IMR-90 (cell line): ENCODE data around the gene CENPQ. TPM values are rescaled to one million over a fixed set of nuclear protein-coding genes. Genes with fewer than 3 reads are reported as not detected.
A peak's percentile ranks its signal among the peaks of the same experiment; 100 is the strongest.

ENCODE experiments used
- ATAC-seq: fragments of 200-7000 bp; cut with Tn5 transposase; 2 replicates; pipeline ENCODE4 v1.9.1; 2020; ENCODE audit warnings: low read depth, mild to moderate bottlenecking, moderate library complexity
- BruUV-seq: library from RNA; stranded (reverse); fragments of 400-500 nt; replicated peaks from 2 replicates; lab custom pipeline; 2021; lab: Mats Ljungman, UMichigan
- CTCF ChIA-PET: fragments of 300-600 bp; formaldehyde crosslinking; extraction: SDS; loops from one replicate; lab custom pipeline; 2021; ENCODE audit warnings: antibody characterized with exemption; lab: Yijun Ruan, JAX
- POLR2A ChIA-PET: fragments of 300-600 bp; sonication (Branson Sonifier 250); formaldehyde crosslinking; loops from one replicate; lab custom pipeline; 2022; ENCODE audit warnings: antibody characterized with exemption; ENCODE audit not compliant: unreplicated experiment; lab: Charles Lee
- DNase-seq: peaks from one replicate; pipeline ENCODE4 v3.0.0; 2013
- H2AFZ ChIP-seq: replicated peaks from 2 replicates; pipeline ENCODE3; 2013; ENCODE audit warnings: low read length, mild to moderate bottlenecking; ENCODE audit not compliant: poor library complexity
- H2AK5ac ChIP-seq: 2 replicates; pipeline ENCODE4 v1.6.1; 2013; ENCODE audit warnings: low read depth, low read length, inconsistent platforms
- H2AK9ac ChIP-seq: replicated peaks from 2 replicates; pipeline ENCODE3; 2013; ENCODE audit warnings: mild to moderate bottlenecking, low read depth, low read length, moderate library complexity; ENCODE audit not compliant: poor library complexity
- H2BK120ac ChIP-seq: 2 replicates; pipeline ENCODE4 v1.6.1; 2013; ENCODE audit warnings: low read depth, low read length, inconsistent platforms
- H2BK15ac ChIP-seq: 3 replicates; pipeline ENCODE4 v1.6.1; 2013; ENCODE audit warnings: low read depth, low read length, inconsistent platforms
- H2BK20ac ChIP-seq: 2 replicates; pipeline ENCODE4 v1.6.1; 2013; ENCODE audit warnings: low read depth, mild to moderate bottlenecking, inconsistent platforms, low read length, moderate library complexity
- H2BK5ac ChIP-seq: 2 replicates; pipeline ENCODE4 v1.6.1; 2013; ENCODE audit warnings: mild to moderate bottlenecking, low read depth, low read length, inconsistent platforms; ENCODE audit not compliant: poor library complexity, severe bottlenecking
- H3K14ac ChIP-seq: replicated peaks from 2 replicates; pipeline ENCODE4 v1.6.1; 2013; ENCODE audit warnings: low read depth, low read length, inconsistent platforms
- H3K18ac ChIP-seq: 2 replicates; pipeline ENCODE4 v1.6.1; 2013; ENCODE audit warnings: low read depth, low read length, control low read depth
- H3K23ac ChIP-seq: 2 replicates; pipeline ENCODE4 v1.6.1; 2013; ENCODE audit warnings: low read depth, low read length, inconsistent platforms
- H3K27ac ChIP-seq: 2 replicates; pipeline ENCODE4 v1.5.1; 2013; ENCODE audit warnings: mild to moderate bottlenecking, control low read depth, low read length; ENCODE audit not compliant: insufficient read depth
- H3K27me3 ChIP-seq: 2 replicates; pipeline ENCODE4 v1.6.1; 2013; ENCODE audit warnings: low read length; ENCODE audit not compliant: control insufficient read depth, insufficient read depth
- H3K36me3 ChIP-seq: 2 replicates; pipeline ENCODE4 v1.6.1; 2013; ENCODE audit warnings: low read length, mixed read lengths; ENCODE audit not compliant: control insufficient read depth, insufficient read depth
- H3K4ac ChIP-seq: 2 replicates; pipeline ENCODE4 v1.6.1; 2013; ENCODE audit warnings: low read depth, low read length, inconsistent platforms
- H3K4me1 ChIP-seq: 2 replicates; pipeline ENCODE4 v1.6.1; 2013; ENCODE audit warnings: low read length, mixed read lengths; ENCODE audit not compliant: control insufficient read depth, insufficient read depth
- H3K4me2 ChIP-seq: 2 replicates; pipeline ENCODE4 v1.6.1; 2013; ENCODE audit warnings: low read depth, mild to moderate bottlenecking, control low read depth, low read length, moderate library complexity
- H3K4me3 ChIP-seq: 2 replicates; pipeline ENCODE4 v1.5.1; 2013; ENCODE audit warnings: low read depth, mild to moderate bottlenecking, control low read depth, low read length, moderate library complexity; ENCODE audit not compliant: insufficient read depth
- H3K56ac ChIP-seq: 2 replicates; pipeline ENCODE4 v1.6.1; 2013; ENCODE audit warnings: low read length, inconsistent platforms; ENCODE audit not compliant: insufficient read depth; ENCODE audit errors: extremely low read depth
- H3K79me1 ChIP-seq, 2 experiments: 2 replicates each; pipeline ENCODE4 v1.6.1; 2013; ENCODE audit warnings: low read length in 2 of 2, inconsistent platforms in 1 of 2, low read depth in 1 of 2
- H3K9ac ChIP-seq: 2 replicates; pipeline ENCODE4 v1.6.1; 2013; ENCODE audit warnings: low read depth, low read length, control low read depth
- H3K9me1 ChIP-seq: 2 replicates; pipeline ENCODE4 v1.6.1; 2013; ENCODE audit warnings: low read length, inconsistent platforms; ENCODE audit not compliant: insufficient read depth
- H3K9me3 ChIP-seq: 2 replicates; pipeline ENCODE4 v1.6.1; 2013; ENCODE audit warnings: low read length; ENCODE audit not compliant: control insufficient read depth, insufficient read depth
- H4K20me1 ChIP-seq: 2 replicates; pipeline ENCODE4 v1.6.1; 2013; ENCODE audit warnings: low read length, inconsistent platforms; ENCODE audit not compliant: insufficient read depth
- H4K5ac ChIP-seq: 2 replicates; pipeline ENCODE4 v1.6.1; 2013; ENCODE audit warnings: mild to moderate bottlenecking, low read depth, low read length, control low read depth
- H4K8ac ChIP-seq, 2 experiments: 2 replicates each; pipeline ENCODE4 v1.6.1; 2013; ENCODE audit warnings: low read depth in 2 of 2, low read length in 2 of 2, control low read depth in 1 of 2, inconsistent platforms in 1 of 2
- H4K91ac ChIP-seq: 2 replicates; pipeline ENCODE4 v1.6.1; 2013; ENCODE audit warnings: low read depth, low read length, inconsistent platforms; ENCODE audit not compliant: insufficient read depth
- BHLHE40 ChIP-seq: fragments of 150-350 bp; IDR thresholded peaks from 2 replicates; pipeline ENCODE4 v1.6.1; 2016; ENCODE audit warnings: mild to moderate bottlenecking, low read depth, low read length
- CEBPB ChIP-seq: IDR thresholded peaks from 2 replicates; pipeline ENCODE4 v1.6.1; 2012; ENCODE audit warnings: low read depth, low read length, improper control_type of control experiment
- CTCF ChIP-seq: conservative IDR thresholded peaks from 2 replicates; pipeline ENCODE4 v1.5.1; 2012; ENCODE audit warnings: mild to moderate bottlenecking, low read depth, low read length, improper control_type of control experiment
- FOS ChIP-seq: fragments of 150-350 bp; IDR thresholded peaks from 2 replicates; pipeline ENCODE4 v1.6.1; 2016; ENCODE audit warnings: low read depth, low read length
- MAFK ChIP-seq: IDR thresholded peaks from 2 replicates; pipeline ENCODE4 v1.6.1; 2012; ENCODE audit warnings: low read depth, low read length, improper control_type of control experiment
- NFE2L2 ChIP-seq: fragments of 150-350 bp; IDR thresholded peaks from 2 replicates; pipeline ENCODE4 v1.6.1; 2016; ENCODE audit warnings: low read depth, mild to moderate bottlenecking, low read length
- RFX5 ChIP-seq: IDR thresholded peaks from 2 replicates; pipeline ENCODE4 v1.8.0; 2012; ENCODE audit warnings: low read depth, mild to moderate bottlenecking, low read length, moderate library complexity
- SMC3 ChIP-seq: fragments of 150-350 bp; IDR thresholded peaks from 2 replicates; pipeline ENCODE4 v1.6.1; 2016; ENCODE audit warnings: low read depth, mild to moderate bottlenecking, antibody characterized with exemption, low read length, moderate library complexity
- WGBS, 2 experiments: methylation state at CpG; one replicate each; pipeline versions ENCODE4 v1.1.5 to v1.1.7; 2013; ENCODE audit warnings: missing lambda C conversion rate in 2 of 2; ENCODE audit not compliant: insufficient read length in 1 of 2; ENCODE audit errors: extremely low coverage in 2 of 2; 5-methylcytosine and 5-hydroxymethylcytosine counted together
- dilution Hi-C: fragments of 300-500 bp; cut with HindIII; formaldehyde crosslinking; loops from one replicate; pipeline ENCODE4 v1.14.3; 2018; ENCODE audit warnings: low sequenced_read_pairs; ENCODE audit not compliant: unreplicated experiment
- in situ Hi-C: fragments of 300-500 bp; cut with MboI; formaldehyde crosslinking; loops from 3 replicates; pipeline ENCODE4 v1.14.3; 2019; ENCODE audit warnings: low sequenced_read_pairs, inconsistent platforms, mixed read lengths
- intact Hi-C: fragments of 100-400 bp; cut with micrococcal nuclease; formaldehyde crosslinking; loops from 2 replicates; pipeline ENCODE4 v1.10.0; 2022
- polyA plus RNA-seq, 3 experiments: library from polyadenylated mRNA; depleted of rRNA; stranded (reverse); fragments of >200 nt; gene quantifications; 2 replicates each; pipeline ENCODE4 v1.2.3, GENCODE V29; 2012; ENCODE audit warnings: low replicate concordance in 1 of 3
- total RNA-seq: library from RNA; depleted of rRNA; stranded (reverse); fragments of >200 nt; gene quantifications from 2 replicates; pipeline ENCODE4 v1.2.3, GENCODE V29; 2012
- TF ChIP-seq, protein P1 (sequence below): fragments of 150-350 bp; IDR thresholded peaks from 2 replicates; pipeline ENCODE4 v1.6.1; 2016; ENCODE audit warnings: low read depth, mild to moderate bottlenecking, low read length, moderate library complexity, borderline replicate concordance

Gene CENPQ
- total and polyA plus RNA-seq, 2 of the 4 experiments (the other 2 are of a cell fraction), result 2.2 to 3.7 TPM

DNA sequence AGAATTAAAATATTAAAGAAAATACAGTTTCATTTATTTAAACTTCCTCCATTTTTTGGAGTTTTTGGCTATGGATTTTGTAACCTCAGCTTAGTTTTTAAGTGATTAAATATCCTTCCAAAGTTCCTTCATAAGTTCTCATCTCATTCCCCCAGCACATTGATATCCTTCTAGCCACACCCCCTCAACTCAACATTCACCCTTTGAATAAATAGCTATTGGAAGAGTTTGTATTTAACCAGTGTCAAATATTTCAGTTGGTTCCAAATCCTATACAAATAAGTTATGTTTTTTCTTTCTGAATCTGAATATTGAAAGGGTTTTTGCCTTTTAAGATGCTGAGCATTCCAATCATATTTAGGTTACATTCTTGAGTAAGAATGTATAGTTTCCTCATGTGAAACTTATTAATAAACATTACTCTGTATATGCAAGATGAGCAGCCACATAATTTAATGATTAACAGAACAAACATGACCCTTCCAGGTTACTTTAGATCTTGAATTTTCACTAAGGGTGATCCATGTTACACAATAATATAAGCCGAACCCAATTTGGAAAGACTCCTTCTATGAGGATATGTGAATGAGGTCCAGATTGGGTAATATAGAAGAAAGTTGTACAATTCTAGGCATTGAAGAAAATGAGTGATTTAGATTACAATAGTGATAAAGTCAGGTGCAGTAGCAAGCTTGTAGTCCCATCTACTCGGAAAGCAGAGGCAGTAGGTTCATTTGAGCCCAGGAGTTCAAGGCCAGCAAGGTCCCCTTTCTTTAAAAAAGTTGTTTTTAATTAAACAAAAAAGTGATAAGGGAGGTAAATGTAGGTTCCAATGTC is 50.2 kb downstream of the CENPQ start:
- ChIA-PET CTCF (no interaction called here), POLR2A (no interaction called here)
- Histone ChIP-seq H2BK120ac (no peak overlapping the region), H3K4ac (no peak overlapping the region), H2BK15ac (no peak overlapping the region), H3K18ac (no peak overlapping the region), H3K9me1 (no peaks in the 10 kb centered on the region), H3K14ac (no peak overlapping the region), H3K56ac (no peak overlapping the region), H2BK20ac (no peak overlapping the region), H3K79me1 (no peaks in the 10 kb centered on the region), H4K20me1 (no peaks in the 10 kb centered on the region), H3K4me3 (no peak overlapping the region), H3K27ac (no peak overlapping the region), H2BK5ac (no peak overlapping the region), H3K27me3 (no peaks in the 10 kb centered on the region), H3K9ac (no peak overlapping the region), H4K91ac (no peak overlapping the region), H4K5ac (no peak overlapping the region), H3K4me2 (no peak overlapping the region), H3K36me3 (no peaks in the 10 kb centered on the region), H3K23ac (no peak overlapping the region), H3K9me3 (no peaks in the 10 kb centered on the region), H2AK5ac (no peak overlapping the region), H2AK9ac (no peak overlapping the region), H4K8ac (no peak overlapping the region), H3K4me1 (no peaks in the 10 kb centered on the region), H2AFZ (no peak overlapping the region)
- no TSS peak for BruUV-seq
- in situ Hi-C loops, result no loop called here
- ATAC-seq (no peak; the same call in 1 of the 2 replicates), DNase-seq (peak; percentile 1)
- intact Hi-C loops, result no loop called here
- WGBS, 2 experiments, result no CpG with 5 or more reads among the region's 2 CpGs
- dilution Hi-C loops, result no loop called here
- no peak for TF ChIP-seq RFX5
- no peak for TF ChIP-seq BHLHE40
- no peak for TF ChIP-seq CTCF
- no peak for TF ChIP-seq NFE2L2
- TF ChIP-seq, protein P1, sequence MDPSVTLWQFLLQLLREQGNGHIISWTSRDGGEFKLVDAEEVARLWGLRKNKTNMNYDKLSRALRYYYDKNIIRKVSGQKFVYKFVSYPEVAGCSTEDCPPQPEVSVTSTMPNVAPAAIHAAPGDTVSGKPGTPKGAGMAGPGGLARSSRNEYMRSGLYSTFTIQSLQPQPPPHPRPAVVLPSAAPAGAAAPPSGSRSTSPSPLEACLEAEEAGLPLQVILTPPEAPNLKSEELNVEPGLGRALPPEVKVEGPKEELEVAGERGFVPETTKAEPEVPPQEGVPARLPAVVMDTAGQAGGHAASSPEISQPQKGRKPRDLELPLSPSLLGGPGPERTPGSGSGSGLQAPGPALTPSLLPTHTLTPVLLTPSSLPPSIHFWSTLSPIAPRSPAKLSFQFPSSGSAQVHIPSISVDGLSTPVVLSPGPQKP, result no peak
- TF ChIP-seq MAFK, result no peak
- TF ChIP-seq SMC3, result no peak
- 0 out of 2 replicates have a peak, but pooled peaks have one; percentile 3 for TF ChIP-seq CEBPB
- TF ChIP-seq FOS, result no peak
